Measurements from ENCODE around the gene VWCE.

The VWCE gene

DNA sequence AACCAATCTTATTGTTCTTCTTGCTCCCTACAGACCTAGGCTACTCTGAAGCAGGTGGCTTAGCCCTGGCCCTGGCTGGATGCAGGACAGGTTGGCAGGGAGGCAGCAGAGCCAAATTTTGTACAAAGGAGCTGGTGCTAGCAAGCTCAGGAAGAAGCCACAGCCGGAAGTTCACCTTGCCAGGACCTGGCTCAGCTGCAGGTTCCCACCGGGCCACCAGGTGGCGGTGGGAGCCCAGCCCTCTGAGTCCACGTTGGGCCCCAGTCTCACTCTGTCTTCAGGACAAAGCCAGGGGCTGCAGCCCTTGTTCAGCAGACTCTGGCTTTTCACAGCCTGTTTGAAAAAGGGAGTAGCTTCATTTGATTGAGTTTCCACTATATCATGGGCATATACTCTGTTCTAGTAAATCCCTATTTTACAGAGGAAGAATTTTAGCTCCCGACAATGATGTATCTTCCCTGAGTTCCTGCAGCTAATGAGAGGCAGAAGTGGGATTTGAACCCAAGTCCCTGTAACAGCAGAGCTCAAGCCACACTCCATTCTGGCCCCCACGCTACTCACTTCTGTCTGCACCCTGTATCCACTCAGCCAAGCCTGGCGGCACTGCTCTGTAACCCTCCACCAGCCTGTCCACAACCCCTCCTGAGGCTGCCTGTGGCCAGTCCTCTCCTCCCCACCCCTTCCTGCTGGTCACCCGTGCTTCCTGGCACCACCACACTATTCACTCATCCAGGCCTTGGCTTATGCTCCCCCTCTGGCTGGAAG, 41.2 kb upstream of the VWCE start:
- peaks cover 27% of the 10 kb centered on the region for H3K4me1 ChIP-seq (ENCODE audit: control insufficient read depth, insufficient read depth, low read length, unreplicated experiment)
- H3K79me2 ChIP-seq (ENCODE audit: control insufficient read depth, insufficient read depth, low read length, unreplicated experiment) = peaks cover 19% of the 10 kb centered on the region
- H3K4me3 ChIP-seq (ENCODE audit: low read depth, low read length) = no peak overlapping the region
- H2AFZ ChIP-seq (ENCODE audit: low read length, unreplicated experiment) = no peak overlapping the region
- 0 out of 2 replicates have a peak, but pooled peaks cover 3% of the 10 kb centered on the region for H3K36me3 ChIP-seq (ENCODE audit: insufficient read depth, low read length)
- H3K27me3 ChIP-seq (ENCODE audit: insufficient read depth, low read length) = no peaks in the 10 kb centered on the region
- no peak overlapping the region for H3K27ac ChIP-seq (ENCODE audit: low read depth, low read length)

GRCh38 chr11:61335355-61335710, 40.2 kb upstream of the VWCE start:
- Histone ChIP-seq H3K36me3 (ENCODE audit: insufficient read depth, low read length) (0 out of 2 replicates have a peak, but pooled peaks cover 3% of the 10 kb centered on the region), H3K4me3 (ENCODE audit: low read depth, low read length) (no peak overlapping the region), H3K79me2 (ENCODE audit: control insufficient read depth, insufficient read depth, low read length, unreplicated experiment) (peaks cover 30% of the 10 kb centered on the region), H3K27ac (ENCODE audit: low read depth, low read length) (peak overlapping the region; percentile 56; the same call in 1 of the 2 replicates), H3K27me3 (ENCODE audit: insufficient read depth, low read length) (no peaks in the 10 kb centered on the region), H3K4me1 (ENCODE audit: control insufficient read depth, insufficient read depth, low read length, unreplicated experiment) (peaks cover 28% of the 10 kb centered on the region), H2AFZ (ENCODE audit: low read length, unreplicated experiment) (peak overlapping the region; percentile 7)

GRCh38 chr11:61334434-61335354, 39.6 kb upstream of the VWCE start:
- Histone ChIP-seq H3K27ac (ENCODE audit: low read depth, low read length) (peak overlapping the region; percentile 56), H3K79me2 (ENCODE audit: control insufficient read depth, insufficient read depth, low read length, unreplicated experiment) (peaks cover 36% of the 10 kb centered on the region), H2AFZ (ENCODE audit: low read length, unreplicated experiment) (peak overlapping the region; percentile 7), H3K4me3 (ENCODE audit: low read depth, low read length) (peak overlapping the region; percentile 27; the same call in 1 of the 2 replicates), H3K27me3 (ENCODE audit: insufficient read depth, low read length) (no peaks in the 10 kb centered on the region), H3K4me1 (ENCODE audit: control insufficient read depth, insufficient read depth, low read length, unreplicated experiment) (peaks cover 28% of the 10 kb centered on the region), H3K36me3 (ENCODE audit: insufficient read depth, low read length) (0 out of 2 replicates have a peak, but pooled peaks cover 7% of the 10 kb centered on the region)

GRCh38 chr11:61333550-61334433, 38.7 kb upstream of the VWCE start:
- no peaks in the 10 kb centered on the region for H3K27me3 ChIP-seq (ENCODE audit: insufficient read depth, low read length)
- H3K27ac ChIP-seq (ENCODE audit: low read depth, low read length) = peak overlapping the region; percentile 63
- H3K79me2 ChIP-seq (ENCODE audit: control insufficient read depth, insufficient read depth, low read length, unreplicated experiment) = peaks cover 45% of the 10 kb centered on the region
- peaks cover 28% of the 10 kb centered on the region for H3K4me1 ChIP-seq (ENCODE audit: control insufficient read depth, insufficient read depth, low read length, unreplicated experiment)
- H2AFZ ChIP-seq (ENCODE audit: low read length, unreplicated experiment) = peak overlapping the region; percentile 78
- H3K4me3 ChIP-seq (ENCODE audit: low read depth, low read length) = peak overlapping the region; percentile 97
- H3K36me3 ChIP-seq (ENCODE audit: insufficient read depth, low read length) = peaks cover 15% of the 10 kb centered on the region

- peak within 1 kb of the TSS; percentile 77 for H3K27ac ChIP-seq (ENCODE audit: low read depth, low read length)
- H2AFZ ChIP-seq (ENCODE audit: low read length, unreplicated experiment) = peak within 1 kb of the TSS; percentile 87
- H3K4me1 ChIP-seq (ENCODE audit: control insufficient read depth, insufficient read depth, low read length, unreplicated experiment) = peaks cover 34% of the 10 kb centered on the region
- no peaks in the 10 kb centered on the region for H3K27me3 ChIP-seq (ENCODE audit: insufficient read depth, low read length)
- H3K36me3 ChIP-seq (ENCODE audit: insufficient read depth, low read length) = peaks cover 13% of the 10 kb centered on the region
- H3K4me3 ChIP-seq (ENCODE audit: low read depth, low read length) = peak within 1 kb of the TSS; percentile 97
- peaks cover 51% of the 10 kb centered on the region for H3K79me2 ChIP-seq (ENCODE audit: control insufficient read depth, insufficient read depth, low read length, unreplicated experiment)
Measured at GRCh38 chr11:61332797-61333549, 37.9 kb upstream of the VWCE start, which contains the start of the genes DDB1 and TKFC. Gene DDB1 (minus strand): TSS chr11:61333105. CDS start chr11:61332968, 137 bp downstream. Gene TKFC (plus strand): TSS chr11:61333228. CDS start chr11:61334729, 1,501 bp downstream.

DNA sequence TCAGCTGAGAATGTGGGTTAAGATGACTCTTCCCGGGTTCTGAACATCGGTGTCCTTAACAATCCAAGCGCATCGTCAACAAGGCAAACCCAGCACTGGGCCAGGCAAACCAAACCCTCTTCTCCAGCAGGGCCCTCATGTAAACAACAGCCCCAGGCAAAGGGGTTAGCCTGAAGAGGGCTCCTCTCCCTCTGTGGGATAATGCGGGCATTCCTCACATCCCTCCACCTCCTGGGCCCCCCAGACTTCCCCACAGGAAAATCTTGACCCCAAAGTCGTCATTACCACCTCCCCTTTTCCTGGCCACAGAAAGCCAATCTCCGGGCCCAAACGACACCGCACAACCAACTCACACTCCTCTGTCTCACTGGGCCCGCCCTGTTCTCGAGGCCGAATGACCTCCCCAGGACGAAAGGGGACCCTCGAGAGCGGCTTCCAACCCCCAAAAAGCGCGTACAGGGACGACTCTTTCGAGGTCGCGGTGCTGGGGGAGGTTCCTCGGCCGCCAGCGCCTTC, 37.2 kb upstream of the VWCE start:
- Histone ChIP-seq H3K79me2 (ENCODE audit: control insufficient read depth, insufficient read depth, low read length, unreplicated experiment) (peaks cover 57% of the 10 kb centered on the region), H3K36me3 (ENCODE audit: insufficient read depth, low read length) (peaks cover 13% of the 10 kb centered on the region), H3K27ac (ENCODE audit: low read depth, low read length) (peak overlapping the region; percentile 77), H3K27me3 (ENCODE audit: insufficient read depth, low read length) (no peaks in the 10 kb centered on the region), H2AFZ (ENCODE audit: low read length, unreplicated experiment) (peak overlapping the region; percentile 87), H3K4me3 (ENCODE audit: low read depth, low read length) (peak overlapping the region; percentile 97), H3K4me1 (ENCODE audit: control insufficient read depth, insufficient read depth, low read length, unreplicated experiment) (peaks cover 40% of the 10 kb centered on the region)

- H3K27me3 ChIP-seq (ENCODE audit: insufficient read depth, low read length) = no peaks in the 10 kb centered on the region
- H2AFZ ChIP-seq (ENCODE audit: low read length, unreplicated experiment) = no peak overlapping the region
- H3K4me1 ChIP-seq (ENCODE audit: control insufficient read depth, insufficient read depth, low read length, unreplicated experiment) = peaks cover 41% of the 10 kb centered on the region
- H3K27ac ChIP-seq (ENCODE audit: low read depth, low read length) = no peak overlapping the region
- peak overlapping the region; percentile 97 for H3K4me3 ChIP-seq (ENCODE audit: low read depth, low read length)
- H3K79me2 ChIP-seq (ENCODE audit: control insufficient read depth, insufficient read depth, low read length, unreplicated experiment) = peaks cover 64% of the 10 kb centered on the region
- peaks cover 15% of the 10 kb centered on the region for H3K36me3 ChIP-seq (ENCODE audit: insufficient read depth, low read length)
Measured at GRCh38 chr11:61331651-61332050, 36.5 kb upstream of the VWCE start.

- H3K4me1 ChIP-seq (ENCODE audit: control insufficient read depth, insufficient read depth, low read length, unreplicated experiment) = peaks cover 34% of the 10 kb centered on the region
- no peak overlapping the region for H3K27ac ChIP-seq (ENCODE audit: low read depth, low read length)
- H3K4me3 ChIP-seq (ENCODE audit: low read depth, low read length) = no peak overlapping the region
- peaks cover 28% of the 10 kb centered on the region for H3K36me3 ChIP-seq (ENCODE audit: insufficient read depth, low read length)
- peaks cover 73% of the 10 kb centered on the region for H3K79me2 ChIP-seq (ENCODE audit: control insufficient read depth, insufficient read depth, low read length, unreplicated experiment)
- H3K27me3 ChIP-seq (ENCODE audit: insufficient read depth, low read length) = no peaks in the 10 kb centered on the region
- H2AFZ ChIP-seq (ENCODE audit: low read length, unreplicated experiment) = no peak overlapping the region
Measured at GRCh38 chr11:61329871-61330270, 34.8 kb upstream of the VWCE start.

DNA sequence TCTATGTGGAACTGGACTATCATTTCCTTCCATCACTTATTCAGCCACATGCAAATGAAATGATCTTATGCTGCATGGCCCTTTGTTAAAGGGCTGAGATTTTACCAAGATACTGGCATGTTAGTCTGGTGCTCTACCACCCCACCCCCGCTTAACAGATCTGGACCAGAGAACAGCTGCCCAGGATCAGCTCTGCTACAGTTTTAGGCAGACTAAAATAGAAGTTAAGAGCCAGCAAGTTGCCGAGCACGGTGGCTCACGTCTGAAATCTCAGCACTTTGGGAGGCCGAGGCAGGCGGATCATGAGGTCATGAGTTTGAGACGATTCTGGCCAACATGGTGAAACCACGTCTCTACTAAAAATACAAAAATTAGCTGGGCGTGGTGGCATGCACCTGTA, 33.2 kb upstream of the VWCE start:
- H3K4me1 ChIP-seq (ENCODE audit: control insufficient read depth, insufficient read depth, low read length, unreplicated experiment) = peaks cover 19% of the 10 kb centered on the region
- peaks cover 70% of the 10 kb centered on the region for H3K79me2 ChIP-seq (ENCODE audit: control insufficient read depth, insufficient read depth, low read length, unreplicated experiment)
- H3K4me3 ChIP-seq (ENCODE audit: low read depth, low read length) = no peak overlapping the region
- H2AFZ ChIP-seq (ENCODE audit: low read length, unreplicated experiment) = no peak overlapping the region
- peaks cover 35% of the 10 kb centered on the region for H3K36me3 ChIP-seq (ENCODE audit: insufficient read depth, low read length)
- H3K27ac ChIP-seq (ENCODE audit: low read depth, low read length) = peak overlapping the region; percentile 21; the same call in 1 of the 2 replicates
- no peaks in the 10 kb centered on the region for H3K27me3 ChIP-seq (ENCODE audit: insufficient read depth, low read length)

Measured in ACC112 (cell line).